ENCODE measurements around the gene DNAJC7. TPM values are rescaled to one million over a fixed set of nuclear protein-coding genes. Genes with fewer than 3 reads are reported as not detected.
A peak's percentile ranks its signal among the peaks of the same experiment; 100 is the strongest.

Gene DNAJC7
- 80.7 and 92.5 TPM in 2 replicates for total RNA-seq (ENCODE audit: low replicate concordance)

GRCh38 chr17:42016941-42017865, at the start of gene DNAJC7:
TSS of gene DNAJC7 (minus strand) at chr17:42017439. CDS start at chr17:42017416, 23 bp downstream.
- H3K27ac ChIP-seq, result peak within 1 kb of the TSS; percentile 73
- peak within 1 kb of the TSS; percentile 98 for H3K4me2 ChIP-seq
- H3K9me3 ChIP-seq (ENCODE audit: low read depth), result no peaks in the 10 kb centered on the region
- peak within 1 kb of the TSS; percentile 99 for H3K27ac Mint-ChIP-seq
- peaks cover 18% of the 10 kb centered on the region for H3K4me1 ChIP-seq
- peaks cover 12% of the 10 kb centered on the region for H3K36me3 Mint-ChIP-seq
- peak within 1 kb of the TSS; percentile 97 for H3K4me3 Mint-ChIP-seq
- no peaks in the 10 kb centered on the region for H3K27me3 ChIP-seq
- H3K27me3 Mint-ChIP-seq (ENCODE audit: insufficient read depth, low read depth), result peaks cover 5% of the 10 kb centered on the region
- peak within 1 kb of the TSS; percentile 93 for H3K4me3 ChIP-seq
- H4K20me1 ChIP-seq (ENCODE audit: low read depth), result peaks cover 23% of the 10 kb centered on the region
- DNase-seq (ENCODE audit: low spot score), result peak; percentile 97
- H3F3A ChIP-seq (ENCODE audit: low read depth), result peaks cover 63% of the 10 kb centered on the region
- H3K9ac ChIP-seq, result peak within 1 kb of the TSS; percentile 92
- TF ChIP-seq EZH2phosphoT487 (IDR thresholded peaks at IDR 0.05) (no peak), CTCF (IDR thresholded peaks at IDR 0.05) (no peak), EZH2 (IDR thresholded peaks at IDR 0.05) (no peak)
- peaks cover 68% of the 10 kb centered on the region for H3K79me2 ChIP-seq (ENCODE audit: low read depth)
- H3K4me1 Mint-ChIP-seq, result peaks cover 56% of the 10 kb centered on the region
- no peaks in the 10 kb centered on the region for H3K36me3 ChIP-seq
- peak within 1 kb of the TSS; percentile 84 for H2AFZ ChIP-seq (replicated peaks)
- no peaks in the 10 kb centered on the region for H3K9me3 Mint-ChIP-seq

GRCh38 chr17:42065201-42065600, 48.0 kb upstream of the DNAJC7 start:
- no peak overlapping the region for H3K4me3 Mint-ChIP-seq
- no peaks in the 10 kb centered on the region for H3K9me3 Mint-ChIP-seq
- DNase-seq (ENCODE audit: low spot score), result no peak
- Histone ChIP-seq H3K9me3 (ENCODE audit: low read depth) (no peaks in the 10 kb centered on the region), H3K4me2 (no peak overlapping the region), H3K27me3 (no peaks in the 10 kb centered on the region), H3K9ac (no peak overlapping the region), H3F3A (ENCODE audit: low read depth) (peaks cover 6% of the 10 kb centered on the region), H4K20me1 (ENCODE audit: low read depth) (no peaks in the 10 kb centered on the region), H3K4me1 (peaks cover 20% of the 10 kb centered on the region), H2AFZ (replicated peaks) (no peak overlapping the region), H3K4me3 (no peak overlapping the region), H3K79me2 (ENCODE audit: low read depth) (no peaks in the 10 kb centered on the region), H3K36me3 (no peaks in the 10 kb centered on the region), H3K27ac (no peak overlapping the region)
- H3K27ac Mint-ChIP-seq, result no peak overlapping the region
- peaks cover 13% of the 10 kb centered on the region for H3K27me3 Mint-ChIP-seq (ENCODE audit: insufficient read depth, low read depth)
- no peaks in the 10 kb centered on the region for H3K36me3 Mint-ChIP-seq
- peaks cover 25% of the 10 kb centered on the region for H3K4me1 Mint-ChIP-seq
- no peak for TF ChIP-seq CTCF (IDR thresholded peaks at IDR 0.05)
- no peak for TF ChIP-seq EZH2 (IDR thresholded peaks at IDR 0.05)
- no peak for TF ChIP-seq EZH2phosphoT487 (IDR thresholded peaks at IDR 0.05)

GRCh38 chr17:42062681-42063080, 45.4 kb upstream of the DNAJC7 start:
- H3K9me3 Mint-ChIP-seq, result no peaks in the 10 kb centered on the region
- H2AFZ ChIP-seq (replicated peaks), result no peak overlapping the region

More at GRCh38 chr17:42062681-42063080, 45.4 kb upstream of the DNAJC7 start:
- Histone ChIP-seq H3K27me3 (no peaks in the 10 kb centered on the region), H3K9me3 (ENCODE audit: low read depth) (no peaks in the 10 kb centered on the region), H4K20me1 (ENCODE audit: low read depth) (no peaks in the 10 kb centered on the region), H3K4me2 (no peak overlapping the region), H3K9ac (no peak overlapping the region), H3K4me3 (no peak overlapping the region), H3K79me2 (ENCODE audit: low read depth) (no peaks in the 10 kb centered on the region), H3F3A (ENCODE audit: low read depth) (no peaks in the 10 kb centered on the region), H3K27ac (no peak overlapping the region), H3K36me3 (no peaks in the 10 kb centered on the region), H3K4me1 (peaks cover 20% of the 10 kb centered on the region)
- H3K4me1 Mint-ChIP-seq, result peaks cover 29% of the 10 kb centered on the region
- DNase-seq (ENCODE audit: low spot score), result no peak
- H3K4me3 Mint-ChIP-seq, result no peak overlapping the region
- H3K36me3 Mint-ChIP-seq, result no peaks in the 10 kb centered on the region
- peaks cover 9% of the 10 kb centered on the region for H3K27me3 Mint-ChIP-seq (ENCODE audit: insufficient read depth, low read depth)
- peak overlapping the region; percentile 82 for H3K27ac Mint-ChIP-seq
- TF ChIP-seq EZH2phosphoT487 (IDR thresholded peaks at IDR 0.05), result no peak
- TF ChIP-seq EZH2 (IDR thresholded peaks at IDR 0.05), result no peak
- no peak for TF ChIP-seq CTCF (IDR thresholded peaks at IDR 0.05)

Data from neural progenitor cell (in vitro differentiated cells).